ENCODE results near the gene CDH8. TPM values are rescaled to one million over a fixed set of nuclear protein-coding genes. Genes with fewer than 3 reads are reported as not detected.

CDH8 gene
- total RNA-seq, 1 experiment from 2014 or later = 2.5 TPM

GRCh38 chr16:61891460-61891859, 144.8 kb downstream of the CDH8 start:
- intact Hi-C loops (cut with micrococcal nuclease) = no loop called here
- POLR2A ChIA-PET = no interaction called here
- no peak for DNase-seq (ENCODE audit: low read depth, low spot score)

GRCh38 chr16:61890386-61890785, 145.9 kb downstream of the CDH8 start:
- intact Hi-C loops (cut with micrococcal nuclease) = no loop called here
- RAD21 ChIA-PET (ENCODE audit: low non-redundant PET in 1 of 2, low total read pairs in 2 of 2, uncharacterized antibody in 2 of 2, unreplicated experiment in 2 of 2) = no interaction called here
- POLR2A ChIA-PET = no interaction called here
- DNase-seq (ENCODE audit: low read depth, low spot score) (no peak), ATAC-seq (no peak)
- BruUV-seq (replicated peaks) = no TSS peak
- Histone ChIP-seq H3K4me1 (ENCODE audit: control insufficient read depth in 1 of 2, insufficient read depth in 2 of 2, low read length in 2 of 2) (no peaks in the 10 kb centered on the region), H3K79me2 (ENCODE audit: insufficient read depth, low read length) (no peaks in the 10 kb centered on the region), H3K27me3 (ENCODE audit: insufficient read depth, low read length) (no peaks in the 10 kb centered on the region), H3K4me3 (replicated peaks in 1 of 2; ENCODE audit: low read depth in 1 of 2, low read length in 2 of 2) (no peak overlapping the region), H3K9ac (ENCODE audit: low read length) (no peak overlapping the region), H2AFZ (ENCODE audit: low read depth, low read length, poor library complexity, severe bottlenecking) (no peak overlapping the region), H3K27ac (ENCODE audit: low read depth, low read length) (no peak overlapping the region), H3K36me3 (ENCODE audit: control insufficient read depth in 1 of 2, insufficient read depth in 2 of 2, low read length in 2 of 2) (no peaks in the 10 kb centered on the region), H3K9me3 (ENCODE audit: control insufficient read depth in 1 of 2, insufficient read depth in 1 of 2, low read depth in 1 of 2, low read length in 2 of 2) (peaks cover 8 to 33% of the 10 kb centered on the region in 2 experiments; a peak in 2 of 4 replicates), H4K20me1 (ENCODE audit: insufficient read depth) (no peaks in the 10 kb centered on the region), H3K9me2 (ENCODE audit: insufficient read depth) (no peaks in the 10 kb centered on the region), H3K4me2 (ENCODE audit: low read length) (no peak overlapping the region)
- TF ChIP-seq EZH2 (IDR thresholded peaks at IDR 0.05) (no peak), ZNF274 (IDR thresholded peaks at IDR 0.05; ENCODE audit: low read depth, low read length) (no peak), ATF3 (IDR thresholded peaks at IDR 0.05) (no peak), POLR2A (IDR thresholded peaks at IDR 0.05; ENCODE audit: borderline replicate concordance, extremely low read depth, insufficient read depth, insufficient read length) (no peak), CBX3 (IDR thresholded peaks at IDR 0.05; ENCODE audit: low read depth) (no peak), SP1 (IDR thresholded peaks at IDR 0.05; ENCODE audit: low read depth) (no peak), EZH2phosphoT487 (IDR thresholded peaks at IDR 0.05; ENCODE audit: borderline replicate concordance) (no peak), CEBPB (IDR thresholded peaks at IDR 0.05; ENCODE audit: low read depth) (no peak), CTCF (IDR thresholded peaks at IDR 0.05 in 2 of 3, conservative IDR thresholded peaks at IDR 0.05 in 1 of 3; ENCODE audit: borderline replicate concordance in 1 of 3, insufficient read depth in 1 of 3, low read depth in 2 of 3, low read length in 2 of 3) (no peak), ZFX (IDR thresholded peaks at IDR 0.05) (no peak), MAX (IDR thresholded peaks at IDR 0.05) (no peak), ZBTB33 (IDR thresholded peaks at IDR 0.05; ENCODE audit: extremely low read depth, insufficient replicate concordance, low read length) (no peak), YY1 (IDR thresholded peaks at IDR 0.05; ENCODE audit: extremely low read depth, insufficient replicate concordance, low read depth, low read length) (no peak), POLR2AphosphoS5 (IDR thresholded peaks at IDR 0.05; ENCODE audit: low read depth, low read length) (no peak)
- CTCF ChIA-PET = no interaction called here

More at GRCh38 chr16:61891460-61891859, 144.8 kb downstream of the CDH8 start:
- H3K4me3 ChIP-seq (replicated peaks in 1 of 2; ENCODE audit: low read depth in 1 of 2, low read length in 2 of 2) = no peak overlapping the region
- H2AFZ ChIP-seq (ENCODE audit: low read depth, low read length, poor library complexity, severe bottlenecking) = no peak overlapping the region
- H3K36me3 ChIP-seq (ENCODE audit: control insufficient read depth in 1 of 2, insufficient read depth in 2 of 2, low read length in 2 of 2) = no peaks in the 10 kb centered on the region
- ChIA-PET CTCF (no interaction called here), RAD21 (ENCODE audit: low non-redundant PET in 1 of 2, low total read pairs in 2 of 2, uncharacterized antibody in 2 of 2, unreplicated experiment in 2 of 2) (no interaction called here)
- H3K4me1 ChIP-seq (ENCODE audit: control insufficient read depth in 1 of 2, insufficient read depth in 2 of 2, low read length in 2 of 2) = no peaks in the 10 kb centered on the region
- no peaks in the 10 kb centered on the region for H4K20me1 ChIP-seq (ENCODE audit: insufficient read depth)
- H3K9me3 ChIP-seq (ENCODE audit: control insufficient read depth in 1 of 2, insufficient read depth in 1 of 2, low read depth in 1 of 2, low read length in 2 of 2) = peaks cover 8 to 35% of the 10 kb centered on the region in 2 experiments; a peak in 2 of 4 replicates
- no peak overlapping the region for H3K27ac ChIP-seq (ENCODE audit: low read depth, low read length)
- H3K4me2 ChIP-seq (ENCODE audit: low read length) = no peak overlapping the region
- H3K27me3 ChIP-seq (ENCODE audit: insufficient read depth, low read length) = no peaks in the 10 kb centered on the region
- TF ChIP-seq FOSL1 (IDR thresholded peaks at IDR 0.05; ENCODE audit: low read depth) = no peak
- no peak for TF ChIP-seq JUND (IDR thresholded peaks at IDR 0.05)
- TF ChIP-seq ZNF274 (IDR thresholded peaks at IDR 0.05; ENCODE audit: low read depth, low read length) = no peak
- TF ChIP-seq ELF1 (IDR thresholded peaks at IDR 0.05; ENCODE audit: borderline replicate concordance, low read depth) = no peak
- TF ChIP-seq EZH2 (IDR thresholded peaks at IDR 0.05) = no peak
- TF ChIP-seq TCF7L2 (IDR thresholded peaks at IDR 0.05; ENCODE audit: borderline replicate concordance, extremely low read depth, insufficient read depth, insufficient read length) = no peak
- TF ChIP-seq CBX3 (IDR thresholded peaks at IDR 0.05; ENCODE audit: low read depth) = no peak
- H3K9me2 ChIP-seq (ENCODE audit: insufficient read depth) = no peaks in the 10 kb centered on the region
- BruUV-seq (replicated peaks) = no TSS peak
- ATAC-seq = no peak
- H3K9ac ChIP-seq (ENCODE audit: low read length) = no peak overlapping the region
- H3K79me2 ChIP-seq (ENCODE audit: insufficient read depth, low read length) = no peaks in the 10 kb centered on the region
